ENCODE data around the gene PPL.
"Not testable (repeated sequence)": the region's sequence is repeated elsewhere in the genome, so short reads cannot be mapped to it uniquely, and the experiment has no call there.

PPL gene

DNA sequence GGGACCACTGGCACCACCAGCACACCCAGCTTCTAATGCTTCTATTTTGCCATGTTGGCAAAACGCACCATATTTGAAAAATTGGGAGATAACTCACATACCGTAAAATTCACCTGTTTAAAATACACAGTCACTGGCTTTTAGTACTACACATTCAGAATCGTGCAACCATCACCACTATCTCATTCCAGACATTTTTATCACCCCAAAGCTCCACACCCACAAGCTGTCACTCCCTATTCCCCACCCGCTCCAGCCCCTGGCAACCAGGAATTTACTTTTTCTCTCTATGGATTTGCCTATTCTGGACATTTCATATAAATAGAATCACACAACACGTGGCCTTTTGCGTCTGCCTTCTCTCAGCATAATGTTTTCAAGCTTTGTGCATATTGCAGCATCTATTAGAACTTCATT lies 25.0 kb downstream of the PPL start:
- DNase-seq (ENCODE audit: low read depth in 2 of 2), result no peak

DNA sequence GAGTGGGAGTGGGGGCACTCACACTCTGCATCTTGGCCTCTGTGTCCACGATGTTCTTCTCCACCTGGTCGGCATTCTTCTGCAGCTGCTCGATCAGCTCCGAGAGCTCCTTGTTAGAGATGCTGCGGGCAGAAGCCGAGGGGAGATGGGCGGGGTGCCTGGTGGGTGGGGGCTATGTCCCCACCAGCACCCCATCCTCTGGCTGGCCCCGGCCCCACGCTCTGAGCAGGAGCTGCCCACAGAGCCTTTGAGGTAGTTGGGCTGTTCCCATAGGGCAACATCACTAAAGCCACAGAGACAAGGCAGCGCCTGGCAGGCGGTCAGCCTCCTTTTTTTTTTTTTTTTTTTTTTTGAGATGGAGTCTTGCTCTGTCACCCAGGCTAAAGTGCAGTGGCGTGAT lies 26.1 kb downstream of the PPL start:
- DNase-seq (ENCODE audit: low read depth in 2 of 2), result no peak

DNA sequence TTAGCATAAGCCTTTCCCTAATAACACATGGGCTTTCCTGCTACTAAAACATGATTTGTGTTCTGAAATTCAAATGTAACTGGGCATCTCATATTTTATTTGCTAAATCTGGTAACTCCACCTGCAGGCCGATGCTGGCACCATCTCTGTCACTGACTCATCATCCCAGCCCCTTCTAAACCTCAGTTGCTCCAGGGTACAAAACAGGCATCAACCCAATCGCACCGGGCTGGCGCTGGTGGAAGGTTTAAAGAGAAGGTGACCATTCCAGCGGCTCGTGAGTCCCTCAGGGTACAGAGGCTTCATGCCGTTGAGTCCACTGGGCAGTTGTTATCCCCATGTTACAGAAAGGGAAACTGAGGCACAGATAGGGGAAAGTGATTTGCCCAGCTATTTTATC lies 27.1 kb downstream of the PPL start:
- no peak for DNase-seq (ENCODE audit: low read depth in 2 of 2)

DNA sequence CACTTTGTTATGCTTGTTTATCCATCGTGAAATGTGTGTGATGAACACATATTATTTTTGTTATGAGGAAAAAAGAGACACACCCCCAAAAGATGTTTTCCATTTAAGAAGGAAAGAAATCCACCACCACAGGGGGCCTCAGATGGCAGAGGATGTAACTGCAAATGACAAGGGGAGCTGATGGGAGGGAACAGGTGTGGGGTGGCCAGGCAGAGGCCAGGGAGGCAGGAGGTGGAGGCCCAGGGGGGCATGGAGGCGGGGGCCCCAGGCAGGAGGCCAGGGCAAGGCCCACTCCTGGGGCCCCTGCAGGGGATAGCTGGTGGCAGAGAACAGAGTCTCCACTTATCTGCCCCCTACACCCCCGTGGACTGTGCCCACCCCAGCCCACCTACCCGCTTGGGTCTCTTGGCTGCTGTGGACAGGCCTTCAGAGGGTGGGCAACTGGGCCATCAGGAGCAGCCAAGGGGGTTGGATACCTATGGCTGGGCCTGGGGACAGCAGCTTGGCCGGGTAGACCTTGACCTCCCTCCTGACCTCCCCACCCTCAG lies 28.0 kb downstream of the PPL start:
- no peak for DNase-seq (ENCODE audit: low read depth in 2 of 2)

DNA sequence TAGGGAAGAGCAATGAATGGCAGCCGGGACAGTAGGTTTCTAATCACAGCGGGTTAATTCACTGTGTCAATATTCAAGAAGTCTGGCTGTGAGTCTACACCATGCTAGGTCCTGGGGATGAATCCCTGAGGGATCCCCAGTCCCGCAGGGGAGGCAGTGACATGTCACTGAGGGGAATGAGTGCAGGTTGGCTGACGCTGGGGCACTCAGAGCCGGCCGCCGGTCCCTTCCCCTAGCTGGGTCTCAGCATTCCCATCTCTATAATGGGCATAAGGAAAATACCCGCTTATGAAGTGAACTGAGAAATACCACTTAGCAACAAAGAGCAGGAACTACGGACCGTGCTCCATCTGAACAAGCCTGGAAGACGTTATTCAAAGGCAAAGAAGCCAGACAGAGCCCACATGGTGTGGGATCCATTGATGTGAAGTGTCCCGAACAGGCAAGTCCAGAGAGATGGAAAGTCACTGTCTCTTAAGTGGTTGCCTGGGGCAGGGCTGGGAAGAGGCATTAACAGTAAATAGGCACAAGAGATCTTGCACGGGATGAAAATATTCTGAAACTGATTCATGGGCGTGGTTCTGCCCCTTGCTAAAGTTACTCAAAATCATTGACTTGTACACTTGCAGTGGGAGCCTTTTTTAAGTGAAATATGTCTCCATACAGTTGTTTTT lies 31.9 kb downstream of the PPL start:
- no peak for DNase-seq (ENCODE audit: low read depth in 2 of 2)

DNA sequence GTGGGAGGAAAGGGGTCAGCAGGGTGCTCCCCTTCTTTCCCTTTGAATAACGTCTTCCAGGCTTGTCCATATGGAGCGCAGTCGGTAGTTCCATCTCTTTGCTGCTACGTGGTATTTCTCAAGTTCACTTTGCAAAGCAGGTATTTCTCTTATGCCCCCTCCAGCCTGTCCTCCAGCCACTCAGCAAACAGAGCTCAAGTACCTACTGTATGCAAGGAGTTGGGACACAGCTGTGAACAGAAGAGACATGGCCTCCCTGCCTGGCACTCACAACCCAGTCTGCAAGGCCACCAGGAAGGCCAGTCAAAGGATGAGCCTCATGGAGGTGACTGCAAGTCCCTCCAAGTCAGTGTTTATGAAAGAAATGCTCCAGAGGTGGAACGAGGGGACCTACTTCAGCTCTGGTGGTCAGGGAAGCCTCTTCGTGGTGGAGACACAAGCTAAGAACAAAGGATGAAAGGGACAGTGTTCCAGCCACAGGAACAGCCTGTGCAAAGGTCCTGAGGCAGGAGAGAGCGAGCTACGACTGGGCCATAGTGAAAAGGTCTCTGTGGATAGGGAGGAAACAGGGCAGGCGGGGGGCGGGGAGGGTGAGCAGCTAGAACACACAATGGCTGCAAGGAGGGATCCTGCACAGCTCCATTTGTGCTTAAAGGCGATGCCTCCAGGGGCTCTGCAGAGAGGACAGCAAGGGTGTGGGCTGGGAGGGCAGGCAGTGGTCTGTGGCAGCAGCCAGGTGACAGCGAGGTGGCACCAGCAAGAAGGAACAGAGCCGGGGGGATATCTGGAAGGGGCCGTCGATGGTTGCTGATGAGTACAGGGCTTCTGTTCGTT lies 32.6 kb downstream of the PPL start:
- DNase-seq (ENCODE audit: low read depth in 2 of 2), result no peak

DNA sequence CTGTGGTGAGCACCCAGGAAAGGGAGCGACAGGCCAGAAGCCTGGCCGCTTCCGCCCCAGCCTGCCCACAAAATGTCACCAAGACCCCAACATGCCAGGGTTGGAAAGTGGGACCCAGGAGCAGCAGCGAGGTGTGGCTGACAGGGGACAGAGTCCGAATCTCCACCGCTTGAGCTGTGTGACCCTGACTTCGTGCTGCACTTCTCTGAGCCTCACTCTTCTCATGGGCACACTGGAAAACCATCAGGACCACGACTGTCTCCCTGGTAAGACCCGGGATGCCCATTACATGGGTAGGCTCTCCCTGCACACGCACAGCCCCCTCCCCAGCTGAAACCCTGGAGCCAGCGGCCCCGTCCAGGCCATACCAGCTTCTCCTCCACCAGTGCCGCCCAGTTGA lies 34.9 kb downstream of the PPL start:
- no peak for DNase-seq (ENCODE audit: low read depth in 2 of 2)

DNA sequence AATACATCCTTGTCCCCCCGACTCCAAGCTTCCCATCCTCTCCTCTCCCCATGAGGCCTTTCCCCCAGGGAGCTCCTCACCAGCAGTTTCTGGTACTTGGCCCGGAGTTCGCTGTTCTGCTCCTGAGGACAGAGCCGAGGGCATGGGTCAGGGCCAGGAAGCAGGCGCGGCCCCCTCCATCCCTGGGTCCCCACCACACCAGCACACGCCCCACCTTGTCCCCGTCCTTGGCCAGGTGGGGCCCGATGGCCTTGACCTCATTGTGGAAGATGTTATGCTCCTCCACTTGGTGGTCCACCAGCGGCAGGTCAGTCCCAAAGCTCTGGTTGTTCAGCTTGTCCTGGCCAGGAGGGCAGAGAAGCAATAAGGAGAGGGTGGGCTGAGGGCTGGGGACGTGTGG lies 36.2 kb downstream of the PPL start:
- no peak for DNase-seq (ENCODE audit: low read depth in 2 of 2)

DNA sequence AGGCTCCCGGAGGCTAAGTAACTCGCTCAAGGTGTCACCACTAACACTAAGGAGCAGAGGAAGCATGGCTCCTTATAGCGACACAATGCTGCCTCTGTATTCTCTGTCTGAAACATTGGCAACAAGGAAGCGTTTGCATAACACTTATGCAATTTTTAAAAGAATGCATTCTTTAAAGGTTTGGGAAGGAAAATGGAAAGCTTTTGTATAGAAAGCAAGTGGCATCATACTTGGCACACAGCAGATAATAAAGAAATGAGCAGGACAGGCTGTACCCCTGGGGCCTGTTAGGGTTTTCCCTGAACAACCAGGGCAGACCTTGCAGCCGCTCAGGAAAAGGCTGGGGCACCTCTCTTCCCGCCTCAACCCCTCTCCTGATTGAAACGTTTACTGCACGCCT lies 36.9 kb downstream of the PPL start:
- DNase-seq (ENCODE audit: low read depth in 2 of 2), result no peak

DNA sequence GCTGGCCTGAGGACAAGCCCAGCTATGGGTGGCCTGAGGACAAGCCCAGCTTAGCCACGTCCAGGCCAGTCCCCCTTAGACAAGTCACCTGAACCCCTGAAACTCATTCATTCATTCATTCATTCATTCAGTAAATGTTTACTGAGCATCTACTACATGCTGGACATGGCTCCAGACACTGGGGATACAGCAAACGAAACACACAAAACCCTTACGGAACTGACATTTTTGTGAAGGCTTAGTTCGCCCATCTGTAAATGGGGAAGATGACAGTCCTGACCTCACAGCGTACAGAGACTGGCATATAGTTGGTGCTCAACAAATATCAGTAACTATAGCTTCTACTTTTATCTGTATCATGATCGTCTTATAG lies 37.5 kb downstream of the PPL start:
- no peak for DNase-seq (ENCODE audit: low read depth in 2 of 2)

DNA sequence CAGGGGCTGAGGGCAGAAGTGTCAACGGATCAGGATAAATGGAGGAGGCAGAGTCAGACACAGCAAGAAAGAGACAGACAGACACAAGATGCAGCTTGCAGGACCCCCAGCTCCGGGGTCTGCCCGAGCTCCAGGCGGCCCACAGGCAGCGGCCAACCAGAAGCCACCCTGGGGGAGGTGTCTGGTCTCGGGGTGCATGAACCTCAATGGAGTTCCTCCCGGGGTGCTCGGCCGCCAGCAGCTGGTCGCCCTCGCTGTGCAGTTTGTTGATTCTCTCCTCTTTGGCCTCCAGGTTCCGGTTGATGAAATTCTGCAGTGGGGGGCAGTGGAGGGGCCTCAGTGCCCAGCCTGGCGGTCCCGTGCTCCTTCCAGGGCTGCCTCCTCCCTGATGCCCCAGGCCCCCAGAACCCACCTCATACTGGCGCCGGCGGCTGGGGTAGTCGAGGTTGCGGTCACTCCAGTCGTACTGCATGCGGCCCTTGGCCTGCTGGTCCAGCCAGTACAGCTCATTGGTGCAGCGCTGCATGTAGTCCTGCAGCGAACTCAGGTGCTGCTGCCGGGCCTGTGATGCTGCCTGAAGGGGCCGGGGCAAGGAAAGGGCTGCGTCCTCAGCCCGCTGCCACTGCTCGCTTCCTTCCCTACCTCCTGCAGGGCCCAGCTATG lies 38.0 kb downstream of the PPL start:
- no peak for DNase-seq (ENCODE audit: low read depth in 2 of 2)

DNA sequence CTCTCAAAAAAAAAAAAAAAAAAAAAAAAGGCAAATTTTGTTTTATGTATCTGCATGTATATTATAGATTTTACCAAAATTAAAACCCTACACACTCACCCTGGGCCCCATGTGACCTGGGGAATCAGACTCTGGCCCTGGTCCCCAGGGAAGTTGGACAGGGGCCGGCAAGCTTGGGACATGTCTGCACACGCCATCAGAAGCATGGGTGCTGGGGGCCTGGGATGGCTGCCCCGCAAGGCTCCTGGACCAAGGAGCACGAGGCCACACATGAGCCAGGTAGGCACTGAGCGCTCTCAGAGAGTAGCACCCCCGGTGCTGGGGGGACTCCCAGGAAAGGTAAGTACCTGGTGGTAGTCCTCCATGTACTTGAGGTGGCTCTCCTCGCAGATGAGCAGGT lies 39.6 kb downstream of the PPL start:
- DNase-seq (ENCODE audit: low read depth in 2 of 2), result no peak

DNA sequence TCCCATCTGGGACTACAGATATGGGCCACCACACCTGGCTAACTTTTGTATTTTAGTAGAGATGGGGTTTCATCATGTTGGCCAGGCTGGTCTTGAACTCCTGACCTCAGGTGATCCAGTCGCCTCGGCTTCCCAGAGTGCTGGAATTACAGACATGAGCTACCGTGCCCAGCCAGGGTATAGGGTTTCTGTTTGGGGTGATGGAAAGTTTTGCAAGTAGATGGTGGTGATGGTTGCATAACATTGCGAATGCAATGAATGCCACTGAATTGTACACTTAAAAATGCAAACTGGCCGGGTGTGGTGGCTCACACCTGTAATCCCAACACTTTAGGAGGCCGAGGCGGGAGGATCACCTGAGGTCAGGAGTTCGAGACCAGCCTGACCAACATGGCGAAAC lies 40.2 kb downstream of the PPL start:
- DNase-seq (ENCODE audit: low read depth in 2 of 2), result not testable (repeated sequence)

DNA sequence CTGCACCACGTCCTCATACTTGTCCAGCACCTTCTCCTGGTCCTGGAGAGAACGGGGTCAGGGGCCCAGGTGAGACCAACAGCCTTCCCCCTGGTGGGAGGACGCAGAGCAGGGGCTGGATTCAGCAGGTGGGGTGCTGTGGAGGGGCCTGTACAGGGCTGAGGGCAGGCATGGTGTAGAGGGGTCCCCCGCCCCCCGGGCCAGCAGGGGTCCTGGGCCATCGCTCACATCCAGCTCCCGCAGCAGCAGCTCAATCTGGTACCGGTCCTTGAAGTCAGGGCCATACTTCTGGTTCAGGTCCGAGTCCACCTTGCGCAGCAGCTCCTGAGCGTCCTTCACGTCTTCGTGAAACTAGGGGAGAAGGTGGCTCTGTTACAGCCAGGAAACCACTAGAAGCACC lies 41.6 kb downstream of the PPL start:
- no peak for DNase-seq (ENCODE audit: low read depth in 2 of 2)

DNA sequence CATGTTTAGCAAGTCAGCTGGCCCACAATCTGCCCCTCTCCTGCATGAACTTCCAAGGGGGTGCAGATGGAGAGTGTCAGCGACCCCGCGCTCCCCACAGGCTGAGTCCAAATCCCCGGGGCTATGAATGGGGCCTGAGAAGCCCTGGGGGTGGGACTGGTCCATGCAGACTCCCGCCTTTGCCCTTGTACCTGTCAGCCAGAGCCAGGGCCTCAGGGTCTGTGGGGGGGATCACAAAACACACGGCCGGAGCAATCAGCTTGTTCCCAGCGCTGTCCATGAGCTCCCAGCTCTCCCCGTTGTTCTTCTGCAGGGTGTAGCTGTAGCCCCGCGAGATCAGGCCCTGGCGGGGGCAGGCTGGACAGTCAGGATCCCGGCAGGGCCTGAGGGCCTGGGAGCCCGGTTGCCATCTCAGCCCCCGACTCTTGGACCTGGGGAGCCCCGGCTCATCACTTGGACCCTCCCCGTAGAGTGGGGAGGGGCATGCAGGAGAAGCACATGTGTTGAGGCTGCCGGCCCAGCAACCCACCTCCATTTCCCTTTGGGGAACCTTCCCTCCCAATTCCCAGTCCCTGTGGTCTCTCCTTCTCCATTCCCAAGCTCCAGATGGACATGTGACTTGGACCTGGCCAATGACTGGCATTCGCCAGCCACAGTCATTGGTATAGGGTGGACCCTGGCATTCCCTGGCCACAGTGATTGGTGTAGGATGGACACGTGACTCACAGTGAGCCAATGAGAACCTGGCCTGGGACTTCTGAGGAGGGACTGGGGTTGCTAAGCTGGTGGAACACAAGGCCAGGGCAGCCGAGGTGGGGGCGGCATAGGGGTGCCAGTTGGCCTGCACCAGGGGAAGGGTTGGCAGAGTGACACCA lies 42.4 kb downstream of the PPL start:
- DNase-seq (ENCODE audit: low read depth in 2 of 2), result no peak

DNA sequence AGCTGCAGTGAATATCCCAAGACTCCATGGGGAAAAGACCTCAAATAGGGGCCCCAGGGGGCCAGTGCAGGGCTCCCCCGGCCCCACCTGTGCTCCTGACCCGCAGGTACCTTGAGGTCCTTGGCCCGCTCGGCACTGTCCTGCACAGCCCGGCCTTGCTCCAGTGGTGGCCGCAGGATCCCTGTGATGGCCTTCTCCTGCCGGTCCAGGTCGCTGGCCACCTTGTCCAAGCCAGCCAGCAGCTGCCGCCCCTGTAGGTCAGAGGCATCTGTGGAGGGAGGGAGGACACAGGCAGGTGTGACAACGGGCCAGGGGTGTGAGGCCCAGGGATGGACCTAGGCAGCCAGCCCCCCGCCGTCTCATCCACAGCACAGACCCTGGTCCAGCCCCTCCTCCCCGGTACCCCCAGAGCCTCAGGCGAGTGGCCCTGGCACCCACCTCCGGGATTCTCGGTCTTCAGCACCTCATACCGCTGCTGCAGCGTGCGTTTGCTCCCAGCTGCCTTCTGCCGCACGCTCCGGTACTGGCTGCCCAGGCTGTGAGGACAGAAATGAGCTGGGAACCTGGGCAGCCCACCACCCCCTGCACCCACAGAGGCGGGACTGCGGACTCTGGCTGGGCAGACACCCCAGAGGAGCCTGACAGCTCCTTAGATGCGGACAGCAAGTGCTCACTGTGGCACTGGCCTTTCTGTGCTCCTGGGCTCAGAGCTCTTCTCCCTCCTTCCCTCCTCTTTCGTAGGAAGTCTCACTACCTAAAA lies 43.7 kb downstream of the PPL start:
- no peak for DNase-seq (ENCODE audit: low read depth in 2 of 2)

DNA sequence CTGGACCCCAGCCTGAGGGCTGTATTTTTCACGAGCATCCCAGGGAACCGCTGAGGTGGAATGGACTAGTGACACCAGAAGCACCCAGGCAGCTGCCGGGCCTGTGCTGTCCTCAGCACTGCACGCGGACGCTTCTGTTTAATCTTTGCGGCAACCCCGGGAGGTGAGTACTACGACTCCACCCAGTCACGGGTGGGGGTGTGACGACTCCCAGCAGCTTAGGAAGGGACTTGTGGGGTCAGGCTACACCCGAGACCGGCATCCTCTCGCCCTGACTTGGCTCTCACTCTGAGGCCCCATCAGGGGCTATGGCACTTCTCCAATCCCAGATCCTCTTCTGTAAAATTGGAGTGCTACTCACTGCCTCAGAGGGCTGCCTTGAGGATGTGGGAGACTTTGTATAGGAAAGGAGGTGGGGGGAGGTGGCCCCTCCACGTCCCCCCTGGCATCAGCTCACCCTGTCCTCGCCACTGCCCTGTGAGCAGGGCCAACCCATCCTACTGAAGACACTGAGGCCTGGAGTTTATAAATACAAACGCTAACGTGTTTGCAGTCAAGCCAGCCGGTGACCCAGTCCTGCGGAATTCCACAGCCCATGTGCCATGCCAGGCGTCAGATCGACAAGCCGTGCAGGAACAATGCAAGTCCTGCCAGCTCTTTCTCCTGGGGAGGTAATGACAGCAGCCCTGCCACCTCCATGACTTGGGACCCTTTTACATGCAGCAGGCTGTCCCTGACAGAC lies 44.4 kb downstream of the PPL start:
- DNase-seq (ENCODE audit: low read depth in 2 of 2), result no peak

DNA sequence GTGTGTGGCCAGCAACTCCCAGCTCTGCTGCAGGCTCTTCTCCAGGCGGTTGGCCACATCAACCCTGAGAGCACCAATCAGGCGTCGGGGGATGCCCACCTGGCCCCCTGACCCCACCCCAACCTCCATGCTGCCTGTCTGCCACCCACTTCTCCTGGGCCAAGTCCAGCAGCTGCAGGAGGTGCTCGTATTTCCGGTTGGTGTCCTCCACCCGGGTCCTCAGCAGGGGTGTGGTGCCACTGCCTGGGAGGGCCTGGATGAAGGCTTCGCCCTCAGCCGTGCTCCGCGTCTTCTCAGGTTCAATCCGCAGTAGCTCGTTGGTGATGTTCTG lies 45.1 kb downstream of the PPL start:
- no peak for DNase-seq (ENCODE audit: low read depth in 2 of 2)

DNA sequence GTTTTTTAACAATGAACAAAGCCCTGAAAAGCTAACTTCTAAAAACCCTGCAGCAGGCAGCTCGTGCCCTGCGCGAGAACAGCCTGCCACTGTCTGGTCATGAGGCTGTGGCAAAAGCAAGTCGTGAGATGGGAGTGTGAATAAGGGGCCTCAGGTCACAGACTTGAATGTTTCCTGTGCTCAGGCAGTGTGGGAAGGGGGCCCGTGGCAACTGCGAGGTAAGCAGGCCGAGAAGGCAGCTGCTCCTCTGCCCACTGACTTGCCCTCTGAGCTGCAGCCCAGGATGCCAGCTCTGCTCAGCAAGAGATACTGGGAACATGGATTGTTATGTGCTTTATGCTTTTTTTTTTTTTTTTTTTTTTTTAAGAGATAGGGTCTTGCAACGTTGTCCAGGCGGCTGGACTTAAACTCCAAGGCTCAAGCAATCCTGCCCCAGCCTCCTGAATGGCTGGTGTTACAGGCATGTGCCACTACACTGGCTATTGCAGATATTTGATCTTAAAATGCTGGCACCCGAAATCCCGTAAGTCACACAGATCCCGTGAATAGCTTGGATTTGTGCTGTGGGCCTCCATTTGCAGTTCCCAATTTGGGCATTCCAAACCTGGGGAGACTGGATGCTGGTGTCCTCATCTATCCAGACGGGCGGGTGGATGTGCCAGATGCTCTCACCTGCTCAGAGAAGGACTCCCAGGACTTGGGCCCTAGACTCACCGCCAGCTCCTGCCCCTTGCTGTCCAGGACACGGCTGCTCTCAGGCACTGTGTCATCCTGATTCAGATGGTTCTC lies 45.7 kb downstream of the PPL start:
- DNase-seq (ENCODE audit: low read depth in 2 of 2), result no peak

DNA sequence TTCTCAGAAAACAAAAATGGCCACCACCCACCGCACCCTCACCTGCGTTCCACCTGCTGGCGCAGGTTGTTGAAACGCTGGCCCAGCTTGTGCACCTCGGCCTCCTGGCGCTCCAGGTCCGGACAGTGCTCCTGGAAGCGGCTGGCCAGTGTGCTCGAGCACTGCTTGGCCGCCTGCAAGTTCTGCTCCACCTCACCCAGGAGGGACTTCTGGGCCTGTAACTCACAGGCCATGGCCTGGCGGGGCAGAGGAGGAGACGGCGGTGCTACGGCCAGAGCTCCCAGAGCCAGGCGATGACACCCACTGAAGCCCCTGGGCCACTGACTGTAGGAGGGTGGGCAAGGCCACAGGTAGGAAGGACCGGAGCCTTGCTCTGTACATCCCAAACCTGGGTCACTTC lies 46.3 kb downstream of the PPL start:
- no peak for DNase-seq (ENCODE audit: low read depth in 2 of 2)
